Thyroid gland (tissue), 4 donors: ENCODE results near the gene DTNB. TPM values are rescaled to one million over a fixed set of nuclear protein-coding genes. Genes with fewer than 3 reads are reported as not detected.

Experiments
- DNase-seq, 2 donors: peaks; one replicate each; pipeline ENCODE4 v3.0.0-alpha.2; 2019
- H3K27ac ChIP-seq, 3 donors: fragments of 200-600 bp; sonication (generic); 1 replicate in 2 of 3; 2 replicates in 1 of 3; pipeline ENCODE4 v1.5.1; 2016 to 2019; ENCODE audit warnings: mild to moderate bottlenecking in 1 of 3, moderate library complexity in 1 of 3
- H3K27me3 ChIP-seq: fragments of 200-600 bp; sonication (generic); one replicate; pipeline ENCODE4 v1.5.1; 2019
- H3K36me3 ChIP-seq, 2 donors: fragments of 200-600 bp; sonication (generic); one replicate each; pipeline ENCODE4 v1.5.1; 2016 to 2019
- H3K4me1 ChIP-seq, 2 donors: fragments of 200-600 bp; sonication (generic); one replicate each; pipeline ENCODE4 v1.5.1; 2017 to 2019
- H3K4me3 ChIP-seq, 3 donors: fragments of 200-600 bp; sonication (generic); replicated peaks in 1 of 3; 1 replicate in 2 of 3; 2 replicates in 1 of 3; pipeline ENCODE4 v1.5.1; 2016; ENCODE audit warnings: mild to moderate bottlenecking in 1 of 3
- H3K9me3 ChIP-seq: fragments of 200-600 bp; sonication (generic); one replicate; pipeline ENCODE4 v1.5.1; 2017
- POLR2A ChIP-seq, 2 donors: fragments of 450-650 bp; IDR thresholded peaks; one replicate each; pipeline ENCODE4 v1.6.1; 2017; ENCODE audit warnings: antibody characterized with exemption in 2 of 2, mild to moderate bottlenecking in 2 of 2, moderate library complexity in 1 of 2
- WGBS, 2 donors: methylation state at CpG; one replicate each; pipeline ENCODE4 v1.1.5; 2017; 5-methylcytosine and 5-hydroxymethylcytosine counted together
- intact Hi-C: fragments of 100-400 bp; cut with DNase I; formaldehyde crosslinking; loops from one replicate; pipeline ENCODE4 v1.15.1; 2023
- total RNA-seq, 4 donors: library from RNA; depleted of rRNA; stranded (reverse); fragments of >200 nt; gene quantifications; one replicate each; pipeline ENCODE4 v1.2.3, GENCODE V29; 2016
- TF ChIP-seq, protein P1 (sequence below), 6 experiments: fragments of 200-600 bp in 3 of 6; fragments of 450-650 bp in 3 of 6; sonication (generic) in 3 of 6; IDR thresholded peaks; one replicate each; pipeline ENCODE4 v1.5.1; 2016 to 2019; ENCODE audit warnings: antibody characterized with exemption in 6 of 6, mild to moderate bottlenecking in 2 of 6, inconsistent platforms in 1 of 6, moderate library complexity in 1 of 6

Gene DTNB
- total RNA-seq, 4 donors from 2014 or later = 38.9 to 75.2 (median 55.5) TPM

DNA sequence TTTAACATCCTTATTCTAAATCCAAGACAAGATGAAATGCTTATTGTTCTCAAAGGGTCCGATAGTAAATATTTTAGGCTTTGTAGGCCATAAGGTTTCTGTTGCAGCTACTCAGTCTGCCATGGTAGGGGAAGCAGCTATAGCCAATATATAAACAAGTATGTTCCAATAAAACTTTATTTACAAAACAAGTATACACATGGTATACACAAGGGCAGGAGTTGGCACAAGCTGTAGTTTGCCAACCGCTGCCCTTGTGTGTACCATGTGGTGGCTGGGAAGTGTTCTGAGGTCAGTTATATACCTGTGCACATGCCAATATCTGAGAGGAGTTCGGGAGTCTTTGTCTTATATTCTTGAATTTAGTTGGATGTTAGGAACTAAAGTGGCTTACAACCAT lies 205.6 kb downstream of the DTNB start:
- Histone ChIP-seq H3K27ac (no peak overlapping the region), H3K4me3 (no peak overlapping the region), H3K27me3 (no peaks in the 10 kb centered on the region), H3K36me3 (no peaks in the 10 kb centered on the region), H3K4me1 (peaks cover under 1 to 1% of the 10 kb centered on the region in 2 donors), H3K9me3 (no peaks in the 10 kb centered on the region)
- TF ChIP-seq, protein P1, sequence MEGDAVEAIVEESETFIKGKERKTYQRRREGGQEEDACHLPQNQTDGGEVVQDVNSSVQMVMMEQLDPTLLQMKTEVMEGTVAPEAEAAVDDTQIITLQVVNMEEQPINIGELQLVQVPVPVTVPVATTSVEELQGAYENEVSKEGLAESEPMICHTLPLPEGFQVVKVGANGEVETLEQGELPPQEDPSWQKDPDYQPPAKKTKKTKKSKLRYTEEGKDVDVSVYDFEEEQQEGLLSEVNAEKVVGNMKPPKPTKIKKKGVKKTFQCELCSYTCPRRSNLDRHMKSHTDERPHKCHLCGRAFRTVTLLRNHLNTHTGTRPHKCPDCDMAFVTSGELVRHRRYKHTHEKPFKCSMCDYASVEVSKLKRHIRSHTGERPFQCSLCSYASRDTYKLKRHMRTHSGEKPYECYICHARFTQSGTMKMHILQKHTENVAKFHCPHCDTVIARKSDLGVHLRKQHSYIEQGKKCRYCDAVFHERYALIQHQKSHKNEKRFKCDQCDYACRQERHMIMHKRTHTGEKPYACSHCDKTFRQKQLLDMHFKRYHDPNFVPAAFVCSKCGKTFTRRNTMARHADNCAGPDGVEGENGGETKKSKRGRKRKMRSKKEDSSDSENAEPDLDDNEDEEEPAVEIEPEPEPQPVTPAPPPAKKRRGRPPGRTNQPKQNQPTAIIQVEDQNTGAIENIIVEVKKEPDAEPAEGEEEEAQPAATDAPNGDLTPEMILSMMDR (IDR thresholded peaks at IDR 0.05) = no peak
- TF ChIP-seq POLR2A (IDR thresholded peaks at IDR 0.05) = no peak
- DNase-seq = no peak
- WGBS, 2 donors = 87 to 98% methylated on average over 3 of the region's 3 CpGs
- intact Hi-C loops = no loop called here

DNA sequence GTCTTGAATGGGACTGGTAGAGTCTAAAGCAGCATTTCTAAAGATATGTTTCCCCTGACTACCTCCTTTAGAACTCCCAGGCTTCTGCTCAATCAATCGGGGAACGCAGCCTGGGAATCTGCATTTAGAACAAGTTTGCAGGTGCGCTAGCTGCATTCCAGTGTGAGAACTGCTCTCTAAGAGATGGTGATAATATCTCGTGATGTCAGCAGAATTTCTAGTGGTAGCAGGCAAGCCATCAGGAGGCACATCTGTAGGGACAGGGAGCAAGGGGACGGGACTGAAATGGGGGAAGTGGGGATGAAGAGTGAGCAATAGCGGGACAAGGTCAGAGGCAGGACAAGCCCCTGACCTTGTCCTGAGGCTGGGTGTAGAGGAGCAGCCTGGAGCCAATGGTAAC lies 211.4 kb downstream of the DTNB start:
- no peaks in the 10 kb centered on the region for H3K36me3 ChIP-seq
- H3K9me3 ChIP-seq = no peaks in the 10 kb centered on the region
- H3K4me1 ChIP-seq = no peaks in the 10 kb centered on the region
- no peak for DNase-seq
- no peaks in the 10 kb centered on the region for H3K27me3 ChIP-seq
- intact Hi-C loops = no loop called here
- TF ChIP-seq, protein P1 (IDR thresholded peaks at IDR 0.05) = no peak
- TF ChIP-seq POLR2A (IDR thresholded peaks at IDR 0.05) = no peak
- H3K4me3 ChIP-seq = no peak overlapping the region
- 95 to 96% methylated on average over 6 of the region's 6 CpGs for WGBS, 2 donors
- H3K27ac ChIP-seq = no peak overlapping the region

DNA sequence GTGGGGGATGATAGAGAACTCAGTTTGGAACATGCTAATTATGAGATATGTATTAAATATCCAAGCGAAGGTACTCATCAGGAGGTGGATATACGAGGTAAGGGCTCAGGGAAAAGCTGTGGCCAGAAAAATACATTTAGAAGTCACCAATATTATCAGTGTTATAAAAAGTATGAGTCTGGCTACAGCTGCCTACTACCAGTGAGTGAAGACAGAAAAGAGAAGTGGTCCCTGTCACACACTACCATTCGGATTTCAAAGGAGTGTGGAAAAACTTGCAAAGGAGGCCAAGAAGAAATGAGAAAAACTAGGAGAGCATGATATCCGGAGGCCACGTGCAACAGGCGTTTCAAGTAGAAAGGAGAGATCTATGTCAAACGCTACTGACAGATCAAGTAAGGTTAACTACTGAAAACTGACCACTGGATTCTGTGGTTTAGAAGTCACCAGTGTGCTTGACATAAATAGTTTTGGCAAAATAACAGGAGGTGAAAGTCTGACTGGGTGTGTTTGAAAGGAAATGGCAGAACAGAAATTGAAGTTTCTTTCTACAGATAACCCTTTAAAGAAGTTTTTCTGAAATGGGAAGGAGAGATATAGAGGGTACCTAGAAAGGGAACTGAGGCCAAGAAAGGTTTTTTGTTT lies 213.0 kb downstream of the DTNB start:
- 91 to 92% methylated on average over 7 of the region's 7 CpGs for WGBS, 2 donors

DNA sequence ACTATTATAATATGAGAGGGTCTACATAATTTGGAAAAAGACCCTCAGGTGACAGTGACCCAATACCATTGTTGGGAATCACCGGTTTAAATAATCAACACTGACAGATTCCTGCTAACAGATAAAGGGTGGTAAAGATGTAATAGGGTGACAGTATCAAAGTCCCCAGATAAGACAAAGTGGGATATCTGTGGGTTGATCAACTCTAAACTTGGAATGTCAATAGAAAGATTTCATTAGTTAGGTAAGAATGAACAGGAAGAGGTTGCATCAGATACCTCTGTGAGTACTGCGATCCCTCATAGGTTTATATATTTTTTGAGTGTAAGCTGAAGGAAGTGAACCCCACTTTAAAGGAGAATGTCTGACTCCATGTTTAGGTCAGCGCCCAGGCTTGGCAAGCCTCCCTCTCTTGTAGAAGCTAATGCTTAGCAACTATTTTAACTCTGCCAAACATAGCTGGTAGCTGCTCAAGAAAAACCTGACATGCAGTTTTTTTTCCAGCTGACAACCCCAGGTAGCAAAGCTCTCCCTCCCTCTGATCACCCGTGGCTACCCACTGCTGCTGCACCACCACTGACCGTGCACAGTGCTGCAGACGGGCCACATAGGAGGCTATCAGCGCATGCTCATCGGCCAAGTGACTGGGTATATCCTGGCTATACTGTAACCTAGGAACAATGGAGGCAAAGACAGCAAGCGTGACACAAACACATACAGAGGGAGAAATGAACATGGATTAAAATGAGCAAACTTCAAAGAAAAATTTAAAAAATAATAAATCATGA lies 218.4 kb downstream of the DTNB start:
- H3K4me3 ChIP-seq = no peak overlapping the region
- H3K36me3 ChIP-seq = no peaks in the 10 kb centered on the region
- H3K4me1 ChIP-seq = peaks cover 6 to 7% of the 10 kb centered on the region in 2 donors
- 80 to 83% methylated on average over 9 of the region's 9 CpGs for WGBS, 2 donors
- TF ChIP-seq POLR2A (IDR thresholded peaks at IDR 0.05) = no peak
- TF ChIP-seq, protein P1 (IDR thresholded peaks at IDR 0.05) = no peak
- no peaks in the 10 kb centered on the region for H3K9me3 ChIP-seq
- no peak overlapping the region for H3K27ac ChIP-seq
- DNase-seq = peak; percentile 27 to 56
- intact Hi-C loops = no loop called here
- H3K27me3 ChIP-seq = no peaks in the 10 kb centered on the region

More for the DNA sequence above, 213.0 kb downstream of the DTNB start:
- intact Hi-C loops = no loop called here
- no peaks in the 10 kb centered on the region for H3K4me1 ChIP-seq
- no peak for DNase-seq
- H3K9me3 ChIP-seq = no peaks in the 10 kb centered on the region
- TF ChIP-seq POLR2A (IDR thresholded peaks at IDR 0.05) = no peak
- TF ChIP-seq, protein P1 (IDR thresholded peaks at IDR 0.05) = no peak
- H3K4me3 ChIP-seq = no peak overlapping the region
- H3K27me3 ChIP-seq = no peaks in the 10 kb centered on the region
- no peak overlapping the region for H3K27ac ChIP-seq
- no peaks in the 10 kb centered on the region for H3K36me3 ChIP-seq
